A549 treated with dexamethasone at 1 μM for 4 hours (cell line): ENCODE measurements around the gene TRPC3. TPM values are rescaled to one million over a fixed set of nuclear protein-coding genes. Genes with fewer than 3 reads are reported as not detected.

Experiments used
- total RNA-seq: library from RNA; stranded (reverse); fragments of 200-300 nt; extraction: Qiagen RNA extraction; gene quantifications from 5 replicates; pipeline ENCODE4 v1.2.3, GENCODE V29; 2022

The TRPC3 gene
- 0.04 to 0.11 TPM (median 0.09 TPM) in 5 replicates for total RNA-seq

GRCh38 chr4:121951521-121952110 lies at the start of gene TRPC3:
TSS of gene TRPC3 (minus strand) at chr4:121952060. CDS start at chr4:121951680, 380 bp downstream.

DNA sequence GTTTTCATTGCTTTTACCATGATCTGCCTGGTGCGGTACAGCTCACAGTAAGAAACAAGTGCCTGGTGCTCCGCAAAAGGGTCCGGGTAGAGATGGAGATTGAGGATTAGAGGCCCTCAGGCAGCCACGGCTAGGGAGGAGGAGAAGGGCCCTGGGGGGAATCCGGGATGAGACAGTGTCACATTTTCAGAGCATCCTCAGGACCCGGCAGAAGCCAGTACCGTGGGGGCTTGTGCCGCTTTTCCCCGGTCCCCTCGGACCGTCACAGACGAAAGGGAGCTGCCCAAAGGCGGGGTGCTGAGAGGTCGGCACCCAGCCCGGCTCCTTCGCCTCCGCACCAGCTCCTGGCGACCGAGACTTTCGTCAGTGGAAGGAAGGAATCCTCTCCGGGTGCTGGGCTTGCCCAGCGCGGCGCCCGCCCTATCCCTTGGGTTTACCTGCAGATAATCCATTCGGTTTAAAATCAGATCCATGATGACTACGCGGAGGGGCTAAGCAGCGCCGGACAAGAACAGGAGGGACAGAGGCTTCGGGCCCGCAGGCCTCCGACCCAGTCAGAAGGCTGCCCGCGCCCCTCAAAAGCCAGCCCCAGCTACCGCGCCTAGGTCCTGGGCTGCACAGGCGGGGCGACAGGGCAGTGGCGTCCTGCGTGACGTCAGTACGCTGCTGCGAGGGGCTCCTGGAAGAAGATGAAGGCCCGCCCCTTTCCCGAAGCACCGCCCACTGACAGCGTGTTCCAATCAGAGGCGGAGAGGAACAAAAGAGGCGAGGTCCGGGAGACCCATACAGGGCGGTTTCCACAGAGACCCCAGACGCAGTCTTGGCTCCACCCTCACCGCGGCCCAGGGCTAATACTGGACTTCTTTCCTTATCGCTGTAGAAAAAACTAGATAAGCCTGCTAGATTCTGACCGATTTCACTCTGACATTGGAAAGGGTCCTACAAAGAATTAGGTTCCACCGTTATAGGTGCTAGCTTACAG lies 81.7 kb downstream of the TRPC3 start, which contains the start of gene BBS7:
TSS of gene BBS7 (minus strand) at position 634 of the 982 bp plus-strand sequence. CDS start at position 473, 161 bp downstream.

Other genes with a start within 250 kb of the TRPC3 start
- 0.05 to 0.33 TPM (median 0.17 TPM) in 5 replicates for gene SMIM43, start 186.9 kb downstream of the TRPC3 start, total RNA-seq
- gene EXOSC9, start 150.7 kb downstream of the TRPC3 start, total RNA-seq = 25.0 to 32.6 TPM (median 26.9 TPM) in 5 replicates
- gene CCNA2, start 128.2 kb downstream of the TRPC3 start, total RNA-seq = 41.0 to 47.0 TPM (median 41.2 TPM) in 5 replicates
- gene BBS7, start 81.6 kb downstream of the TRPC3 start, total RNA-seq = 11.2 to 15.4 TPM (median 13.6 TPM) in 5 replicates
- 6.3 to 10.6 TPM (median 8.8 TPM) in 5 replicates for gene BLTP1, start 200.3 kb upstream of the TRPC3 start, total RNA-seq